ENCODE measurements around the gene SPIN3.
A peak's percentile ranks its signal among the peaks of the same experiment; 100 is the strongest.
"Not testable (repeated sequence)": the region's sequence is repeated elsewhere in the genome, so short reads cannot be mapped to it uniquely, and the experiment has no call there.

SPIN3 gene

DNA sequence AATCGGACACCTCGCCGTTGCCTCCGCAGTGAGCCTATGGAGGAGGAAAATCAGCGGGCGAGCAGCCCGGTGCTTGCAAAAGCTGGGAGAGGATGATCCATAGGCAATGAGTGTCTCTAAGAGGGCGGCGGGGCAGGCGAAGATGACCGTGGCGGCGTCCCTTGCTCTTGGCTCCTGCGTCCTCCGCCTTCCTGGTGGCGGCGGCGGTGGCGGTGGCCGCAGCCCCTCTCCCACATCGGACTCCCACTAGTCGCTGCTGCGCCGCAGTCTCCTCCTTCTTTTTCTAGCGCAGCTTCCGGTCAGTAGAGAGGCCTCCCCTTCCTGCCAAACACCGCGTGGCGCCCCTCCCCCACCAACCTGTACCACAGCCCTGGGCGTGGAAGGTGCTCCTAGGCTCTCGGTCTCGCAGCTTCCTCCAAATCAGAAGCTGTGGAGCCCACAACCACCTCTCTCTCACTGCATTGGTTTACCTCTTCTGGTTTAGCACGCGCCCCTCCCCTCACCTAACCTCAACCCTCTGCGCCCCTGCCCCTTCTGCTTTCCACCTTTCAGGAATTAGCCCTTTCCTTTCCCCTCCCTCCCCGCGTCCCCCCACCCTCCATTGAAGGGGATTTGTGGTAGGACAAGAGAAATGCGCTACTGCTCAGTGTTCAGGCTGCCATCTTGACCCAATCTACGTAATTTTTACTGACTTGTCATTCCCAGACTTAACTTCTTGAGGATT is at the start of gene SPIN3:
SPIN3 (minus strand) TSS at position 271 of the 724 bp plus-strand sequence. CDS start 594 bp downstream, outside the sequence.
- no peak for DNase-seq

GRCh38 chrX:57044245-57044644 is 48.9 kb upstream of the SPIN3 start:
- DNase-seq: no peak

- not testable (repeated sequence) for DNase-seq
Observed at GRCh38 chrX:57037265-57037664, 41.9 kb upstream of the SPIN3 start.

GRCh38 chrX:56994375-56995270 is 718 bp downstream of the SPIN3 start:
- DNase-seq: no peak

- DNase-seq: no peak
Observed at GRCh38 chrX:56987741-56988140, 7.6 kb downstream of the SPIN3 start.

- DNase-seq: no peak
Observed at GRCh38 chrX:56986138-56986537, 9.2 kb downstream of the SPIN3 start.

GRCh38 chrX:56978172-56978571 is 17.2 kb downstream of the SPIN3 start:
- DNase-seq: peak; percentile 7

- DNase-seq: no peak
Observed at GRCh38 chrX:56975611-56976010, 19.7 kb downstream of the SPIN3 start.

- DNase-seq: no peak
Observed at GRCh38 chrX:56974408-56974807, 20.9 kb downstream of the SPIN3 start.

DNA sequence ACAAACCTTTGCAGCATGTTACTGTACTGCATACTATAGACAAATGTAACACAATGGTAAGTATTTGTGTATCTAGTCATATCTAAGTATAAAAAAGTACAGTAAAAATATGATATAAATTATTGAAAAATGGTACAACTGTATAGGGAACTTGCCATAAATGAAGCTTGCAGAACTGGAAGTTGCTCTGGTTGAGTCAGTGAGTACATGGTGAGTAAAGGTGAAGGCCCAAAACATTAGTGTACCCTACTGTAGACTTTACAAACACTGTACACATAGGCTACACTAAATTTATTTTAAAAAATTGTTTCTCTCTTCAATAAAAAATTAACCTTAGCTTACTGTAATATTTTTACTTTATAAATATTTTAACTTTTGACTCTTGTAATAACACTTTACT is 25.8 kb downstream of the SPIN3 start:
- no peak for DNase-seq

DNA sequence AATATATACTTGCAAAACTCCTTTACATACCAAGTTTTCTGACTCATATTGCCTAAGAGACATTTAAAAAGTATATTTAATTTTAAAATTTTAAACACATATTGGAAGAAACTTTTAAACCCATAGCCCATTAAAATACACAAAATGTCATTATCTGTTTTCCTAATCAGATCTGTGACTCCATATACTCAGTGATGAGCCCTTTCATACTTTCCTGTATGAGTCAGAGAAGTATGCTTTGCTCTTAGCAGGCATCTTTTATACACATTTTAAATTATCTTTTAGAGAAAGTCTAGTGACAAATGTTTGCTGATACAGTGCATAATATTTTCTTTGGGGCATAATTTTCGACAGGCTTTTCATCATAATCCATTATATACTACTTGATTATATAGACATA is 26.4 kb downstream of the SPIN3 start:
- no peak for DNase-seq

DNA sequence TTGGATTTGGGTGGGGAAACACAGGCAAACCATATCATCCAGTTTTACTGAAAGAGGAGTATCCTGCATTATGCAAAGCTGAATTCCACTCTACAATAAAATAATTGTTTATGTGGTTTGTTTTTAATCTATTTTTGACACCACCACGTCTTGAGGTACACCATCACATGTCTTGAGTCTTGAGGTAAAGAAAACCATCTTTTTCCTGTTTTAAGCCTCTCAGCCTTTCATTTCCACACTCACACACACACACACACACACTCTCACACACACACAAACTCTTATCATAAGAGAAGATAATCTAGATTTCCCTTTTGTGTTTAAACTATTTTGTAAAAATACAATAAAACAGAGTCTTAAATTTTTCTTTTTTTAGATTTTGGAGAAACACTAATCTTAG is 32.0 kb downstream of the SPIN3 start:
- DNase-seq: no peak

DNA sequence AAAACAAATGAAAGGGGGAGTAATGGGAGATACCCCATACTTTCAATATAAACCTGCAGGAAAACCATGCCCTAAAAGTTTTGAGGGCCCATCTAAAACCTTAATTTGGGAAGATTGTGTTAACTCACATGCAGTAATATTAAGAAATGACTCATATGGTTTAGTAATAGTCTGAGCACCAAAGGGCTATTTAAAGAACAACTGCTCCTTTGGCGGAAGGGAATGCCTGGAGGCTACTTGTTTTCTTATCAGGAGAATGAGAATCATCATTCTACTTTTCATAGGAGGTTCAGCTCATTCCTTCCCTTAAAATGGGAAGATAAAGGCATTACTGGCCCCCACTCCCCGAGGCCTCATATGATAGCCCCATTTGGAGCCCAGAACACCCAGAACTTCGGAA is 47.6 kb downstream of the SPIN3 start:
- DNase-seq: no peak

DNA sequence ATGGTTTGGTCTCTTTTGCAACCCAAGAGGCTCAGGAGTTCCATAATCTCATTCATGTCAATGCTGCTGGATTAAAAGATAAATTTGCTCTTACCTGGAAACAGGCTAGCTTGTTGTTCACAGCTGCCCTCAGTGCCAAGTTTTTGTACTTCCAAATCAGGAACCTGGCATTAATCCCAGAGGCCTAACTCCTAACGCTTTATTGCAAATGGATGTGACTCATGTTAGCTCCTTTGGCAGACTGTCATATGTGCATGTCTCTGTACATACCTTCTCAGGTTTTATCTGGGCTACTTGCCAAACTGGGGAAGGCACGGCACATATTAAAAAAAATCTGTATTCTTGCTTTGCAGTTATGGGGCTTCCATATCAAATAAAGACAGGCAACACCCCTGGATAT is 49.1 kb downstream of the SPIN3 start:
- DNase-seq: peak; percentile 5

GRCh38 chrX:56945226-56945625 is 50.1 kb downstream of the SPIN3 start:
- not testable (repeated sequence) for DNase-seq

GRCh38 chrX:56943264-56943663 is 52.1 kb downstream of the SPIN3 start:
- DNase-seq: no peak

All from NCI-H1694 (cell line).